Ureter (tissue), 1 donor: ENCODE measurements around the gene APC2. TPM values are rescaled to one million over a fixed set of nuclear protein-coding genes. Genes with fewer than 3 reads are reported as not detected.
"Not testable (repeated sequence)": the region's sequence is repeated elsewhere in the genome, so short reads cannot be mapped to it uniquely, and the experiment has no call there.

ENCODE experiments used
- DNase-seq: peaks from one replicate; pipeline ENCODE4 v3.0.0-alpha.2; 2020; ENCODE audit warnings: low spot score
- total RNA-seq: library from RNA; stranded (reverse); gene quantifications from one replicate; pipeline ENCODE4 v1.2.4, GENCODE V29; 2023
- donor health status: DM: yes; HTN: yes; CAD: no.

APC2 gene
- total RNA-seq, 1 donor from 2014 or later: 0.26 TPM

GRCh38 chr19:1511318-1512317 lies 61.7 kb downstream of the APC2 start:
- DNase-seq: no peak

DNA sequence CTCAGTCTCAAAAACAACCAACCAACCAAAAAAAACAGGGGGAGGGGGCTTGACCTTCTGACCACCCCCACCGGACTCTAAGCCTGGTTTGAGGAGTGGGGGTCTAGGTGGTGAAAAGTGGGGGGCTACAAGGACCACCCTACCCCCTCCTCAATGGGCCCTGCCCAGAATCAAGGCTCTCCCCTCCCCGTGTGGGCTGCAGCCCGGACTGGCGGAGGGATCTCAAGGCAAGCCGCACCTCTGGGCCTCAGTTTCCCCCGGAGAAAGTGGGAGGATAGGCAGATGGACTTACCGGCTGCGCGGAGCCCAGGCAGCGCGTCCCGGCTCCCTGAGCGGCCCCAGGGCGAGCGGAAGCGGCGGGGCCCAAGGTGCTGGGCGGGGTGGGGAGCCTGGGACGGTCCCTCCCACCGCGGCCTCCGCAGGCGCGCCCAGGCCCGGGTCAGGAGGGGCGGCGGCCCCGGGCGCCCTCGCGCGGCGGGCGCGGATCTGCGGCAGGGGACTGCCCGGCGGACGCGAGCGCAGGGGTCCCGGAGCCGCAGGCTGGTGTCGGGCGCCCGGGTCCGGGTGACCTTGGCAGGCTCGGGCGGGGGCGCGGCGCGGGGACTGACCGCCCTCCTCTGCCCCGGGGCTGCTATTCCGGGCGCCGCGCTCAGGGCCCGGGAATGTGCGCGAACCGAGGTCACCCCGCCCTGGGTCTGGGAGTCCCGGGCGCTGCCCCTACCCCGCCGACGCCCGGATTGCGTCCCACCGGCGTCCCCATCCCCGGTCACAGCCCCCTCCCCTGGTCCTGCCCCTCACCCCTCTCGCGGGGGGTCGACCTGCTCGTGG lies 63.0 kb downstream of the APC2 start, which contains the start of gene ADAMTSL5:
Gene ADAMTSL5, minus strand, starts transcription at position 349 of the 828 bp plus-strand sequence. CDS start 2,076 bp downstream, outside the sequence.
- no peak for DNase-seq

DNA sequence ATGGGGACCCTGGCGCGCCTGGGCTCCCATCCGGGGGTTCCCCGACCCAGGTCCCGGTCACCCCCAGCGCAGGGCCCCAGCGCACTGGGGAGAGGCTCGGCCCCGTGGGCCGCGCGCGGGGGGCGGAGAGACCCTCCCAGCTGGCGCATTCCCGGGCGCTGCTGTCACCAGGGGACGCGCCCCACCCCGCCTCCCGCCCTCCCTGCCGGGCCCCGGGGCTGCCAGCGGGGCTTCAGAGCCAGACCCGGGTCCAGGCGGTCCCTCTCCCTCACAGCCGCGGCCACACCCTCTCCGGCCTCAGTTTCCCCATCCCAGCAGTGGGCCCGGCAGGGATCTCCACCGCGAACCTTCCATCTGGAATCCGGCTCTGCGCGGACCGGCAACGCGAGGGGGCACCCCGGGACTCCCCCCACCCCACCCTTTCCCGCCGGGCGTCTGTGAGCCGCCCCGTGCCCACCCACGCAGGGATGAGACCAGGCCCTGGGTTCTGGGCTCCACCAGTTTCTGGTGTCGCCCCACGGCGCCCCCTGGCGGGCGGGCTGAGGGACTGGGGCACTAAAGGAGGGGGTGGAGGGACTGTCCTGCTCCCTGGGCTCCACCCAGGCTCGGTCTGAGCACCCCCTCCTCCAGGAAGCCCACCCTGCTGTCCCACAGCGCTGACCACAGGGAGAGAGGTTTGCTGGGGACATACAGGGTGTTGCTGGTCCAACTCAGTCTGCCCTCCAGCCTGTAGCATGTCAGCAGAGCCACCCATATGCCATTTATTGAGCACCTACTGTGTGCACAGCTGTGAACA lies 63.8 kb downstream of the APC2 start:
- no peak for DNase-seq

DNA sequence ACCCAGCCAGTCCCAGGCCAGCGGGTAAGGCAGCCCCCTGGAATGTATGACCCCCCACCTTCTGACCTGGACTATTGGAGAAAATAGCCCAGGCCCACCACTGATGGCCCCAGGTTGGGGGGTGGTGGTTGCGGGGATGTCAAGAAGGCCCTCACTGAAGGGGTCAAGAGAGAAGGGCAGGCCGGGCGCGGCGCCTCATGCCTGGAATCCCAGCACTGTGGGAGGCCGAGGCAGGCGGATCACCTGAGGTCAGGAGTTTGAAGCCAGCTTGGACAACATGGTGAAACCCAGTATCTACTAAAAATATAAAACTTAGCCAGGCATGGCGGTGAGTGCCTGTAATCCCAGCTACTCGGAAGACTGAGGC lies 64.4 kb downstream of the APC2 start:
- no peak for DNase-seq

- no peak for DNase-seq
Measured at GRCh38 chr19:1514986-1515721, 65.2 kb downstream of the APC2 start.

GRCh38 chr19:1516395-1516753 lies 66.5 kb downstream of the APC2 start:
- no peak for DNase-seq

GRCh38 chr19:1518471-1518870 lies 68.5 kb downstream of the APC2 start:
- DNase-seq: no peak

GRCh38 chr19:1519802-1520201 lies 69.9 kb downstream of the APC2 start:
- DNase-seq: not testable (repeated sequence)

GRCh38 chr19:1520203-1520780 lies 70.4 kb downstream of the APC2 start:
- no peak for DNase-seq

DNA sequence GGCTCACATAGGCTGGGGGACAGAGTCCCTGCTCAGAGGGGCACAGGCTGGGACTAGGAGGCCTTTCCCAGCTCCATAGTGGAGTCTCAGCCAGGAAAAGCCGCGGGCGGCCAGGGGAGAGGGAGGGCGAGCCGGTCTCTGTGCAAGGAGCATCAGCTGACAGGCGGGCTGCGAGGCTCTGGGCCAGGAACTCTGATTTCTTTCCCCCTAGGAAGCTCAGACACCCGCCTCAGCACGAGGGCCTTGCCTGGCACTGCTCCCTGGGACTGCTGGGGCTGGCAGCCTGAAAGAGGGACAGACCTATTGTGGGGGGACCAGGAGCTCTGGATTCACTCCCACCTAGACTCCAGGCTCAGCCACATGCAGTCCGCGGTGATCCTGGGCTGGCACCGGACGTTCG lies 71.7 kb downstream of the APC2 start:
- no peak for DNase-seq

DNA sequence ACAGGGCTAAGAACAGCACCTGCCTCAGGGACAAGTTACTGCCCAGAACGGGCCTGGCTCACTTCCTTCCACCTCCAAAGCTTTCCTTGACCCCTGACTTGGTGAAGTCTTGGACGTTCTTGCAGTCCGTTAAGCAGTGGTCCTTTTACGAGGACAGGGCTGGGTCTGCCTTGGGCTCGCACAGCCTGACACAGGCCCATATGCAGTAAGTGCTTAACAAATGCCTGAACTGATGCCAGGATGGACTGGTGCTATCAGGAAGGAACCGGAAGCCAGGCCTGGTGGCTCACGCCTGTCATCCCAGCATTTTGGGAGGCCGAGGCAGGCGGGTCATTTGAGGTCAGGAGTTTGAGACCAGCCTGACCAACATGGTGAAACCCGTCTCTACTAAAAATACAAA lies 72.1 kb downstream of the APC2 start:
- no peak for DNase-seq

DNA sequence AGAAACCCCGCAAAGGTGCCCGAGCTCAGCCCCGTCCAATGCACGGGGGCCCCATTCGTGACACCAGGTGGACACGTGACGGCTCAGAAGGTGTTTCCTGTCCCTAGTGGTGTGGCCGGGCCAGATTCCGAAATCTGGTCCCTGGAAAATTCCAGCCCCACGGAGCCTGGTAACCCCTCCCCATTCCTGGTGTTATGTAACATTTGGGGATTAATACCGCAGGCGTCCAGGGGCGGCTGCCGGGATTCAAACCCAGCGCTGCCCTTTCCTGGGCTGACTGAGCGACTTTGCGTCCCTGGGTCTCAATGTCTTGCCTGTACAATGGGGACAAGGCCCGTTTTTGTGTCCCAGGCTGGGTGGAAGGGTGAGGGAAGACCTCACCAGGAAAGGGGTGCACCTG lies 72.9 kb downstream of the APC2 start:
- DNase-seq: no peak

Other genes with a start within 250 kb of the APC2 start
- gene STK11, start 244.3 kb upstream of the APC2 start, total RNA-seq: 51.2 TPM
- 0.73 TPM for gene CBARP, start 212.1 kb upstream of the APC2 start, total RNA-seq
- gene ATP5F1D, start 208.4 kb upstream of the APC2 start, total RNA-seq: 144 TPM
- gene MIDN, start 201.5 kb upstream of the APC2 start, total RNA-seq: 121 TPM
- gene CIRBP, start 180.8 kb upstream of the APC2 start, total RNA-seq: 524 TPM
- 47.5 TPM for gene FAM174C, start 174.6 kb upstream of the APC2 start, total RNA-seq
- 0.70 TPM for gene EFNA2, start 164.2 kb upstream of the APC2 start, total RNA-seq
- 93.5 TPM for gene NDUFS7, start 66.2 kb upstream of the APC2 start, total RNA-seq
- 9.3 TPM for gene GAMT, start 48.6 kb upstream of the APC2 start, total RNA-seq
- gene DAZAP1, start 42.5 kb upstream of the APC2 start, total RNA-seq: 137 TPM
- gene RPS15, start 11.7 kb upstream of the APC2 start, total RNA-seq: 1,085 TPM
- 23.9 TPM for gene C19orf25, start 29.1 kb downstream of the APC2 start, total RNA-seq
- gene PCSK4, start 40.2 kb downstream of the APC2 start, total RNA-seq: 4.5 TPM
- 50.0 TPM for gene REEP6, start 41.1 kb downstream of the APC2 start, total RNA-seq
- 12.5 TPM for gene ADAMTSL5, start 62.9 kb downstream of the APC2 start, total RNA-seq
- not detected for gene PLK5, start 74.0 kb downstream of the APC2 start, total RNA-seq
- 21.7 TPM for gene MEX3D, start 118.2 kb downstream of the APC2 start, total RNA-seq
- 60.7 TPM for gene MBD3, start 142.7 kb downstream of the APC2 start, total RNA-seq
- gene UQCR11, start 155.3 kb downstream of the APC2 start, total RNA-seq: 197 TPM
- gene TCF3, start 202.5 kb downstream of the APC2 start, total RNA-seq: 56.2 TPM